Naive B cell (primary cell): Measurements from ENCODE around the gene PPP3R1. TPM values are rescaled to one million over a fixed set of nuclear protein-coding genes. Genes with fewer than 3 reads are reported as not detected.
A peak's percentile ranks its signal among the peaks of the same experiment; 100 is the strongest.
"Not testable (repeated sequence)": the region's sequence is repeated elsewhere in the genome, so short reads cannot be mapped to it uniquely, and the experiment has no call there.

Experiments
- ATAC-seq, 2 donors: fragments of 150-1000 bp; cut with Tn5 transposase; 2 replicates each; pipeline ENCODE4 v1.10.0; 2021; ENCODE audit warnings: low read depth in 2 of 2, mild to moderate bottlenecking in 2 of 2, moderate library complexity in 2 of 2
- DNase-seq: peaks from one replicate; pipeline ENCODE4 v3.0.0; 2022
- H3K27ac Mint-ChIP-seq, 6 donors: one replicate each; pipeline ENCODE4 v1.8.0; 2020 to 2022; ENCODE audit warnings: mild to moderate bottlenecking in 6 of 6, mixed read lengths in 6 of 6, moderate library complexity in 5 of 6, inconsistent platforms in 2 of 6
- H3K27me3 Mint-ChIP-seq, 3 donors: one replicate each; pipeline ENCODE4 v1.8.0; 2021 to 2022; ENCODE audit warnings: mixed read lengths in 3 of 3, mild to moderate bottlenecking in 1 of 3
- H3K36me3 Mint-ChIP-seq, 2 donors: one replicate each; pipeline ENCODE4 v1.8.0; 2020 to 2022; ENCODE audit warnings: mixed read lengths in 2 of 2, inconsistent platforms in 1 of 2, mild to moderate bottlenecking in 1 of 2
- H3K4me1 Mint-ChIP-seq, 3 donors: one replicate each; pipeline ENCODE4 v1.8.0; 2020 to 2022; ENCODE audit warnings: mixed read lengths in 3 of 3, inconsistent platforms in 1 of 3, mild to moderate bottlenecking in 1 of 3, moderate library complexity in 1 of 3
- H3K4me3 Mint-ChIP-seq, 8 donors: one replicate each; pipeline ENCODE4 v1.8.0; 2020 to 2022; ENCODE audit warnings: mild to moderate bottlenecking in 8 of 8, mixed read lengths in 8 of 8, moderate library complexity in 8 of 8, inconsistent platforms in 2 of 8
- H3K9me3 Mint-ChIP-seq, 7 donors: one replicate each; pipeline ENCODE4 v1.8.0; 2020 to 2022; ENCODE audit warnings: mixed read lengths in 7 of 7, mild to moderate bottlenecking in 5 of 7, inconsistent platforms in 2 of 7, moderate library complexity in 1 of 7
- polyA plus RNA-seq, 6 donors: library from polyadenylated mRNA; unstranded; fragments of 300-500 nt; fragmentation: Illumina TruSeq; gene quantifications; one replicate each; pipeline ENCODE4 v1.2.3, GENCODE V29; 2021; ENCODE audit warnings: low read depth in 6 of 6

Gene PPP3R1
- polyA plus RNA-seq, 6 donors from 2014 or later: 1.4 to 11.2 (median 6.6) TPM

DNA sequence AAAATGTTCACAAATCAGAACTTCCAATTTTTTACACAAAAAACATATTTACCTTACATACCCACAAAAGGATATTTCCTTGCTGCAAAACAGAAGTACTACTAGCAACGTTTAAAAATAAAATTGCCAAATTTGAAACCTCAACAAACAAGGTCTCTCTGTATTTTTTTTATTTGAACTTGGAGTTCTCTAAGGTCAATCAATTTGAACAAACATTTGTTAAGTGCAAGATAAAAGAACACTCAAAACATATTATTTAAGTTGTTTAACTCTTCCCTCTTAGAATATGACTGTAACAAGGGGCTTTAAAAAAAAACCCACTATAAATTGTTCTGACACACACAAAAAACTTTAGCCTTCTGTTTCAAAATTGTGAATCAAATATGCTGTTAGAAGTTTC is 65.0 kb downstream of the PPP3R1 start:
- Mint-ChIP-seq H3K4me1 (peaks cover 25 to 31% (median 29%) of the 10 kb centered on the region in 3 donors), H3K27me3 (no peaks in the 10 kb centered on the region), H3K27ac (peak overlapping the region in 3 of 6 donors; percentile 20 to 72 (median 54)), H3K36me3 (peaks cover 22 to 23% of the 10 kb centered on the region in 2 donors), H3K4me3 (no peak overlapping the region), H3K9me3 (no peaks in the 10 kb centered on the region)
- ATAC-seq (no peak), DNase-seq (no peak)

DNA sequence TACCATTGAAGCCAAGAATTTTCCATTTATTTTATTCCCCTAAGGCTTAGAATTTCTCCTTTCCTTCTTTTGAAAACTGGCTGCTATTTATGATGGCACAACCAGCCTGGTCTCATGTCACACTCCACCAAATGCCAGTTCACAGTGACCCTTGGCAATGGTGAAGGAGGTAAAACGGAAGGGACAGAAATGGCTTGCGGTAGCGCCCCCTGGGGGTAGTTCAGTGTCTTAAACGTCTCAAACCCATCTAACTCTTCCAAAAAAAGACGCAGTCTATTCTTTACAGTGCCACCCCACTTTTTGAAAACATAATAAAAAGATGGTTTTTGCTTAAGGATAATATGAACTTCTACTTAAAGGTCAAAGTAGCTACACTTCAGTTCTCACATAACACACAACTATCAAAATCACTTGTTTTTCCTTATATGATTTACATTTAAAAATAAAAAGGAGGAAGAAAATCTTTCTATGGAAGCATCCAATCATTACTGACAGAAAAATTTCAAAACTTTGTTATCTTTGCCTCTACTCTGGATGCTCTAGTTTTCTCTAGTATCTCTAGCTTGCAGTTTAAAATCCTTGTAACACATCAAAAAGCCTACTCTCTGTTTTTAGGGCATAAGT is 66.7 kb downstream of the PPP3R1 start:
- Mint-ChIP-seq H3K27ac (peak overlapping the region in 3 of 6 donors; percentile 31 to 80 (median 59)), H3K4me3 (no peak overlapping the region), H3K9me3 (no peaks in the 10 kb centered on the region), H3K36me3 (peaks cover 26 to 30% of the 10 kb centered on the region in 2 donors), H3K4me1 (peaks cover 21 to 26% (median 25%) of the 10 kb centered on the region in 3 donors), H3K27me3 (no peaks in the 10 kb centered on the region)
- DNase-seq (peak; percentile 61), ATAC-seq (peak; percentile 63 to 77)

- H3K4me3 Mint-ChIP-seq: no peak overlapping the region
- H3K27me3 Mint-ChIP-seq: no peaks in the 10 kb centered on the region
- peaks cover 26 to 37% of the 10 kb centered on the region in 2 donors for H3K36me3 Mint-ChIP-seq
- ATAC-seq (no peak), DNase-seq (no peak)
- peaks cover 16 to 25% (median 25%) of the 10 kb centered on the region in 3 donors for H3K4me1 Mint-ChIP-seq
- peak overlapping the region in 4 of 6 donors; percentile 37 to 93 (median 72) for H3K27ac Mint-ChIP-seq
- no peaks in the 10 kb centered on the region for H3K9me3 Mint-ChIP-seq
Observed at GRCh38 chr2:68182902-68183301, 69.4 kb downstream of the PPP3R1 start.

DNA sequence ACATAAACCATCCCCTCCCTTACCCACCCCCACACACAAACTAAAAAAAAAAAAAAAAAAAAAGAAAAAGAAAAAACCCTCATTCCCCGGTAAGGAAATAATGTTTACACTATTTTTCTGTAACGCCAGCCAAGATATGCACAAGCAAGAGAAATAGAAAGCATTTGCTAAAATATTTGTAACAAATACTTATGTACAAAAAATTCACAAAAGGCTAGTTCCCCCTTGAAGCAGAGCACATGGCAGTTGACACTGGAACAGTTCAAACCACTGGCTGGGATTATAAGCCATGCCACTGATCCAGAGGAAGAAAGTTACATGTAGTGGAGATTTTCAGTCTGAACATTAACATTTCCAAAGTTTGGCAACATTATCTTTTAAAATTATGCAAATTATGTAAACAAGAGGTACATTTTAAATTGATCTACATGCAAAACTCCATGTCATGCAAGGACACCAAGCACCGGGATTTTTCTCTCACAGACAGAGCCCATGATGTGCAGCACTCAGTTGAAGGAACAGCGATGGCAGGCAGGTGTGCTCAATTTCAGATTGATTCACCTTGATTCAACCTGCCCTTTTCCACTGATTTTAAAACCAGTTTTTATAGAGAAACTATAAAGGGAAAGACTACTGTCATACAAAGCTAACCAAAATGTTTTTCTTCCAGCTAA is 73.2 kb downstream of the PPP3R1 start:
- Mint-ChIP-seq H3K27me3 (no peaks in the 10 kb centered on the region), H3K27ac (peak overlapping the region in 2 of 6 donors; percentile 42 to 44), H3K4me1 (peaks cover 18 to 23% (median 21%) of the 10 kb centered on the region in 3 donors), H3K9me3 (no peaks in the 10 kb centered on the region), H3K4me3 (no peak overlapping the region), H3K36me3 (peaks cover 16 to 25% of the 10 kb centered on the region in 2 donors)
- ATAC-seq: no peak
- no peak for DNase-seq

DNA sequence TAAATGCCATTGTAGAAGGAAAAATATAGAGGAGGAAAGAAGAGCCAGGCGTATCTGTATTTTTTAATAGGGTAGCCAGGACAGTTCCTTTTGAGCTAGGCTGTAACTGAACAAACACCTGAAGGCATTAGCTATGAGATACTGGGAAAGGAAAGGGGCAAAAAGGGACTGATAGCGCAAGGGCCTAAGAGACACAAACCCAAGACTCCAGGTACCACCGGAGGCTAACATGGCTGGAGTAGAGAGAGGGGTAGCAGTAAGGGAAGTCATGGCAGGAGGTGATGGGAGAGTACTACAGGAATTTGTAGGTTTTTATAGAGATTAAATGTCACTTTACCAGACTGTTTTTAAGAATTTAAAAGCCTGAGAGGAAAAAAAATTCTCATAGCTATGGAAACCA is 73.9 kb downstream of the PPP3R1 start:
- peaks cover 19 to 25% of the 10 kb centered on the region in 2 donors for H3K36me3 Mint-ChIP-seq
- ATAC-seq: no peak
- peak overlapping the region in 3 of 6 donors; percentile 17 to 76 (median 44) for H3K27ac Mint-ChIP-seq
- DNase-seq: no peak
- H3K4me3 Mint-ChIP-seq: peak overlapping the region in 1 of 8 donors; percentile 55
- H3K27me3 Mint-ChIP-seq: no peaks in the 10 kb centered on the region
- peaks cover 22 to 28% (median 24%) of the 10 kb centered on the region in 3 donors for H3K4me1 Mint-ChIP-seq
- H3K9me3 Mint-ChIP-seq: no peaks in the 10 kb centered on the region

- Mint-ChIP-seq H3K36me3 (peaks cover 17% of the 10 kb centered on the region in 2 donors), H3K4me3 (no peak overlapping the region)
- ATAC-seq: no peak
Observed at GRCh38 chr2:68177541-68177940, 74.8 kb downstream of the PPP3R1 start.

DNA sequence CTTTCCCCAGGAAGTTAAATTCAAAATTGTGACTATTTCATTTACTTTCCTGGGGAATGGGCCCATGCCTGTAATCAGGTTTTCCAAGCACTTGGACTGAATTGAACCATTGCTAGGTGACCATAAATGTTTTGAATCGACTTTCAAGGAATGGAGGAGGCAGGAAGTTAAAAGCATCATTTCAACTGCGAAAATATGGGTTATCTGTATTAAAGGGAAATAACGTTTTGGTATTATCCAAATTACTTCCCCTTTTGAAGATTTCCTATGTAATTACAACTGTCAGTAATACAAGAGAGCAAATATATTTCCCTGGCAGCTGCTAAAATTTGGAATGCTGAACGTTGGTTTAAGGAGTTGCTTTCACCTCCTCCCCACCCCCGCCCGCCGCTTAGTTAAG is 75.7 kb downstream of the PPP3R1 start:
- Mint-ChIP-seq H3K9me3 (no peaks in the 10 kb centered on the region), H3K4me1 (peaks cover 21 to 40% (median 28%) of the 10 kb centered on the region in 3 donors), H3K27ac (peak overlapping the region in 1 of 6 donors; percentile 25), H3K36me3 (peaks cover 8 to 16% of the 10 kb centered on the region in 2 donors), H3K27me3 (no peaks in the 10 kb centered on the region), H3K4me3 (no peak overlapping the region)
- DNase-seq: no peak
- ATAC-seq: no peak

More at GRCh38 chr2:68177541-68177940, 74.8 kb downstream of the PPP3R1 start:
- no peak for DNase-seq
- H3K27me3 Mint-ChIP-seq: no peaks in the 10 kb centered on the region
- H3K9me3 Mint-ChIP-seq: no peaks in the 10 kb centered on the region
- H3K4me1 Mint-ChIP-seq: peaks cover 25 to 35% (median 28%) of the 10 kb centered on the region in 3 donors
- peak overlapping the region in 2 of 6 donors; percentile 66 to 73 for H3K27ac Mint-ChIP-seq

DNA sequence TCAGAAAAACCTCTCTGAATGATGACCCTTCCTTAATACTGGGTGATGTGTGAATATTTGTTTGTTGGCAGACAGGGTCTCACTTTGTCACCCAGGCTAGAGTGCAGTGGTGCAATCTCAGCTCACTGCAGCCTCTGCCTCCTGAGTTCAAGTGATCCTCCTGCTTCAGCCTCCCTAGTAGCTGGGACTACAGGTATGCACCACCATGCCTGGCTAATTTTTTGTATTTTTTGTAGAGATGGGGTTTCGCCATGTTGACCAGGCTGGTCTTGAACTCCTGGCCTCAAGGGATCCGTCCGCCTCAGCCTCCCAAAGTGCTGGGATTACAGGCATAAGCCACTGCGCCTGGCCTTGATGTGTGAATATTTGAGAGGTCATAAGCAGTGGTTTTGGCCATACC is 77.1 kb downstream of the PPP3R1 start:
- not testable (repeated sequence) for DNase-seq, H3K4me3 Mint-ChIP-seq, H3K27me3 Mint-ChIP-seq, ATAC-seq, H3K27ac Mint-ChIP-seq, H3K9me3 Mint-ChIP-seq
- H3K4me1 Mint-ChIP-seq: peaks cover 18 to 40% (median 28%) of the 10 kb centered on the region in 3 donors
- peaks cover 8 to 14% of the 10 kb centered on the region in 2 donors for H3K36me3 Mint-ChIP-seq

GRCh38 chr2:68172990-68173700 is 79.2 kb downstream of the PPP3R1 start:
- H3K36me3 Mint-ChIP-seq: peaks cover 2 to 14% of the 10 kb centered on the region in 2 donors
- ATAC-seq: peak; percentile 76
- H3K4me3 Mint-ChIP-seq: peak overlapping the region; percentile 20 to 87 (median 62)
- no peaks in the 10 kb centered on the region for H3K9me3 Mint-ChIP-seq
- H3K27me3 Mint-ChIP-seq: no peaks in the 10 kb centered on the region
- peaks cover 18 to 36% (median 24%) of the 10 kb centered on the region in 3 donors for H3K4me1 Mint-ChIP-seq
- DNase-seq: peak; percentile 52
- peak overlapping the region in 4 of 6 donors; percentile 4 to 76 (median 46) for H3K27ac Mint-ChIP-seq

DNA sequence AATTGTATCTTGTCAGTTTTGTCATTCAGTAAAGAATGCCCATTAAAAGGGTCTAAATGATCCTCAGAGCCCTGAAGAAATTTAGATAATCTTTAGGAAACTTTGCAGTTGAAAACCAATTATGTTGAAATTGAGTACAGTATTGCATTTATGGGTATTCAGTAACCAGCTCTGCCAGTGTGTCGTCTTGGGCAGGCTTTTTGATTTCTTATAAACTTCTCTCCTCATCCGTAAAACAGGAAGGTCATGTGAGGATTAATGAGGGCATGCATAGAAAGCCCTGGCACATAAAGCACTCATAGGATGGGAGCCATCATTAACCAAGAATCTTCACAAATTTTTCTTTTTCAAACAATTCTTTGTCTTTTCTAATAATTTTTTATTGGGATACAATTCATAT is 79.8 kb downstream of the PPP3R1 start:
- peaks cover 0 to 14% of the 10 kb centered on the region in 2 donors for H3K36me3 Mint-ChIP-seq
- DNase-seq: no peak
- H3K9me3 Mint-ChIP-seq: no peaks in the 10 kb centered on the region
- no peaks in the 10 kb centered on the region for H3K27me3 Mint-ChIP-seq
- no peak overlapping the region for H3K4me3 Mint-ChIP-seq
- H3K27ac Mint-ChIP-seq: no peak overlapping the region
- no peak for ATAC-seq
- peaks cover 22 to 35% (median 28%) of the 10 kb centered on the region in 3 donors for H3K4me1 Mint-ChIP-seq

DNA sequence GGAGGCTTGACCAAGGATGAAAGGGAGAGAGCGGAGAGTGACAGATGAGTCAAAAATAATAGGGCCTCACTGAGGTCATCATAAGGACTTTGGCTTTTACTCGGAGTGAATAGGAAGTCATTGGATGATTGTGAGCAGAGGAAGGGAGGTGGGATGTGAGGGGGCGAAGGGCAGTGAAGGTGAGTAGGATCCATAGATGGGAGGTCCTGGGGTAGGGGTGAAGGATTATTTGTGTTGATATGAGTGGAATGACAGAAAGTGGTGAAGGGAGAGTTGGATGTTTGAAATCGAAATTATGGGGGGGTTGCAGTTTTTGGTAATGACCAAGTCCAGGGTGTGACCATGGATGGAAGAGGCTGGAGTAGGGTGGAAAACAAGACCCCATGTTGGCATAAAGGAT is 80.6 kb downstream of the PPP3R1 start:
- peaks cover 19 to 27% (median 19%) of the 10 kb centered on the region in 3 donors for H3K4me1 Mint-ChIP-seq
- DNase-seq (no peak), ATAC-seq (no peak)
- H3K9me3 Mint-ChIP-seq: no peaks in the 10 kb centered on the region
- peaks cover 4 to 8% of the 10 kb centered on the region in 2 donors for H3K36me3 Mint-ChIP-seq
- H3K27me3 Mint-ChIP-seq: no peaks in the 10 kb centered on the region
- H3K4me3 Mint-ChIP-seq: no peak overlapping the region
- H3K27ac Mint-ChIP-seq: no peak overlapping the region

GRCh38 chr2:68171146-68171545 is 81.2 kb downstream of the PPP3R1 start:
- H3K9me3 Mint-ChIP-seq: no peaks in the 10 kb centered on the region
- ATAC-seq (no peak), DNase-seq (no peak)
- H3K27me3 Mint-ChIP-seq: no peaks in the 10 kb centered on the region
- H3K36me3 Mint-ChIP-seq: peaks cover 8% of the 10 kb centered on the region in 2 donors
- H3K27ac Mint-ChIP-seq: no peak overlapping the region
- H3K4me3 Mint-ChIP-seq: no peak overlapping the region
- peaks cover 17 to 24% (median 19%) of the 10 kb centered on the region in 3 donors for H3K4me1 Mint-ChIP-seq

- no peaks in the 10 kb centered on the region for H3K9me3 Mint-ChIP-seq
- no peaks in the 10 kb centered on the region for H3K27me3 Mint-ChIP-seq
- DNase-seq (no peak), ATAC-seq (peak; percentile 29 to 36)
- H3K36me3 Mint-ChIP-seq: peaks cover 8 to 14% of the 10 kb centered on the region in 2 donors
- peak overlapping the region in 2 of 6 donors; percentile 24 for H3K27ac Mint-ChIP-seq
- H3K4me3 Mint-ChIP-seq: no peak overlapping the region
- H3K4me1 Mint-ChIP-seq: peaks cover 17 to 19% (median 19%) of the 10 kb centered on the region in 3 donors
Observed at GRCh38 chr2:68169308-68169707, 83.0 kb downstream of the PPP3R1 start.
